GM12878 (cell line): ENCODE measurements around the gene TRIM25. TPM values are rescaled to one million over a fixed set of nuclear protein-coding genes. Genes with fewer than 3 reads are reported as not detected.

ENCODE experiments used
- ATAC-seq: fragments of 200-7000 bp; cut with Tn5 transposase; 3 replicates; pipeline ENCODE4 v1.9.1; 2020; ENCODE audit warnings: mild to moderate bottlenecking, moderate library complexity
- BruUV-seq: library from RNA; stranded (reverse); fragments of 400-500 nt; replicated peaks from 2 replicates; lab custom pipeline; 2021; lab: Mats Ljungman, UMichigan
- CTCF ChIA-PET: fragments of 300-600 bp; sonication (Branson Sonifier 250); formaldehyde crosslinking; extraction: SDS; loops from one replicate; lab custom pipeline; 2021; ENCODE audit warnings: inconsistent platforms; lab: Yijun Ruan, JAX
- POLR2A ChIA-PET: fragments of 350-600 bp; formaldehyde crosslinking; extraction: SDS; loops from one replicate; lab custom pipeline; 2021; ENCODE audit warnings: inconsistent platforms; lab: Charles Lee
- RAD21 ChIA-PET: fragments of 300-600 bp; sonication (Branson Sonifier 250); formaldehyde crosslinking; loops from one replicate; lab custom pipeline; 2023; ENCODE audit warnings: antibody characterized with exemption; ENCODE audit not compliant: unreplicated experiment; lab: Charles Lee
- SMC1A ChIA-PET: fragments of 300-600 bp; sonication (Branson Sonifier 250); formaldehyde crosslinking; loops from one replicate; lab custom pipeline; 2023; ENCODE audit not compliant: unreplicated experiment, uncharacterized antibody; lab: Charles Lee
- DNase-seq: peaks from one replicate; pipeline ENCODE4 v3.0.0-alpha.2; 2011; ENCODE audit warnings: low read depth, low spot score
- FAIRE-seq: peaks from 3 replicates; lab custom pipeline; 2011; peaks lifted over from hg19 to GRCh38; lab: Jason Lieb, UNC
- H2AFZ ChIP-seq: 2 replicates; pipeline ENCODE4 v1.6.0; 2011; ENCODE audit warnings: low read depth, low read length, control low read depth; ENCODE audit not compliant: control insufficient read depth
- H3K27ac ChIP-seq: 2 replicates; pipeline ENCODE4 v1.5.1; 2011; ENCODE audit warnings: control low read depth; ENCODE audit not compliant: control insufficient read depth, insufficient read depth
- H3K27me3 ChIP-seq, 2 experiments: replicated peaks in 1 of 2; 2 replicates each; pipeline versions ENCODE4 v1.6.0 to v1.6.1; 2011; ENCODE audit warnings: low read length in 1 of 2; ENCODE audit not compliant: control insufficient read depth in 2 of 2, insufficient read depth in 2 of 2
- H3K36me3 ChIP-seq, 2 experiments: 2 replicates each; pipeline ENCODE4 v1.5.1; 2011; ENCODE audit warnings: low read length in 1 of 2; ENCODE audit not compliant: control insufficient read depth in 2 of 2, insufficient read depth in 2 of 2
- H3K4me1 ChIP-seq: 2 replicates; pipeline ENCODE4 v1.6.1; 2011; ENCODE audit warnings: mild to moderate bottlenecking, low read length, moderate library complexity, mixed read lengths; ENCODE audit not compliant: control insufficient read depth, insufficient read depth
- H3K4me2 ChIP-seq: 2 replicates; pipeline ENCODE4 v1.6.0; 2011; ENCODE audit warnings: control low read depth; ENCODE audit not compliant: control insufficient read depth, insufficient read depth
- H3K4me3 ChIP-seq: fragments of 200-600 bp; sonication (generic); 2 replicates; pipeline ENCODE4 v1.5.1; 2016
- H3K79me2 ChIP-seq: 2 replicates; pipeline ENCODE4 v1.6.0; 2011; ENCODE audit warnings: low read length; ENCODE audit not compliant: control insufficient read depth, insufficient read depth
- H3K9ac ChIP-seq: 2 replicates; pipeline ENCODE4 v1.8.0; 2011; ENCODE audit warnings: low read length, control low read depth, mixed read lengths; ENCODE audit not compliant: control insufficient read depth, insufficient read depth
- H3K9me3 ChIP-seq: replicated peaks from 3 replicates; pipeline ENCODE4 v1.5.1; 2011; ENCODE audit warnings: mild to moderate bottlenecking, low read length; ENCODE audit not compliant: control insufficient read depth, insufficient read depth
- H4K20me1 ChIP-seq: 2 replicates; pipeline ENCODE4 v1.6.0; 2011; ENCODE audit not compliant: control insufficient read depth, insufficient read depth
- ASH2L ChIP-seq: fragments of 300-600, 200-600 bp; sonication (generic); IDR thresholded peaks from 2 replicates; pipeline ENCODE4 v1.6.1; 2017; ENCODE audit warnings: low read depth, mild to moderate bottlenecking, borderline replicate concordance
- BACH1 ChIP-seq: fragments of 450-650 bp; IDR thresholded peaks from 2 replicates; pipeline ENCODE4 v1.6.1; 2017; ENCODE audit warnings: mild to moderate bottlenecking, borderline replicate concordance
- NFXL1 ChIP-seq: fragments of 450-650 bp; IDR thresholded peaks from 2 replicates; pipeline ENCODE4 v1.6.1; 2017; ENCODE audit warnings: antibody characterized with exemption, mild to moderate bottlenecking, borderline replicate concordance
- PKNOX1 ChIP-seq: fragments of 450-650 bp; IDR thresholded peaks from 2 replicates; pipeline ENCODE4 v1.6.1; 2016; ENCODE audit warnings: mild to moderate bottlenecking
- SIX5 ChIP-seq: IDR thresholded peaks from 2 replicates; pipeline ENCODE4 v1.6.1; 2011; ENCODE audit warnings: mild to moderate bottlenecking, low read depth, low read length, moderate library complexity; ENCODE audit not compliant: severe bottlenecking
- WGBS: methylation state at CpG from one replicate; pipeline ENCODE4 v1.1.6; 2016; ENCODE audit warnings: low lambda C conversion rate; ENCODE audit not compliant: insufficient replicate concordance, insufficient coverage; ENCODE audit errors: missing lambda C conversion rate; 5-methylcytosine and 5-hydroxymethylcytosine counted together
- in situ Hi-C: fragments of 300-500 bp; cut with MboI; formaldehyde crosslinking; loops from 9 replicates; pipeline ENCODE4 v1.14.3; 2018; ENCODE audit warnings: mixed read lengths
- intact Hi-C: fragments of 100-400 bp; cut with micrococcal nuclease; formaldehyde crosslinking; loops from one replicate; pipeline ENCODE4 v1.14.2; 2022; ENCODE audit not compliant: unreplicated experiment
- polyA plus RNA-seq, 11 experiments: library from polyadenylated mRNA; depleted of rRNA in 4 of 11; unstranded in 6 of 11; stranded (reverse) in 5 of 11; fragments of >200 nt; fragmentation: Nextera tagmentation in 4 of 11; fragmentation: Illumina TruSeq in 1 of 11; extraction: Ambion mirVana in 4 of 11; extraction: Trizol in 1 of 11; gene quantifications; 1 replicate in 1 of 11; 2 replicates in 10 of 11; pipeline versions ENCODE4 v1.2.1 to v1.2.3, GENCODE V29; 2011 to 2016; ENCODE audit warnings: inconsistent platforms in 2 of 11, missing spikeins in 2 of 11, low read depth in 1 of 11
- total RNA-seq, 4 experiments: library from RNA; depleted of rRNA in 3 of 4; stranded (reverse); fragments of >200 nt in 3 of 4; fragmentation: Illumina TruSeq in 1 of 4; extraction: Trizol in 1 of 4; gene quantifications; 2 replicates each; pipeline versions ENCODE4 v1.2.1 to v1.2.3, GENCODE V29; 2013 to 2021

Gene TRIM25
- total and polyA plus RNA-seq, 10 of the 15 experiments (the other 5 are each of a cell fraction or from before 2014, with no cell fraction given) = 10.5 to 123 (median 51.3) TPM

- ChIA-PET SMC1A (interaction anchor here (0.6 to 1.7 kb wide), 2 partner anchors 13 to 102 kb away, joined by 4 to 5 read pairs; no protein-coding TSS in a partner anchor), CTCF (interaction anchor here (1.0 to 1.5 kb wide), 2 partner anchors 20 to 100 kb away, joined by 4 read pairs; no protein-coding TSS in a partner anchor), POLR2A (no interaction called here), RAD21 (no interaction called here)
- DNase-seq = no peak
- intact Hi-C loops (no loop called here), in situ Hi-C loops (no loop called here)
- H3K27me3 ChIP-seq = no peaks in the 10 kb centered on the region
- TF ChIP-seq BACH1 (no peak), ASH2L (no peak), SIX5 (no peak)
- H3K4me1 ChIP-seq = peaks cover 11% of the 10 kb centered on the region
- no peaks in the 10 kb centered on the region; the same call in 2 of the 3 replicates for H3K9me3 ChIP-seq
- no peak overlapping the region for H3K4me3 ChIP-seq
- peaks cover 3% of the 10 kb centered on the region for H3K79me2 ChIP-seq
- no TSS peak for BruUV-seq
- H3K36me3 ChIP-seq = no peaks in the 10 kb centered on the region
- no peak overlapping the region for H2AFZ ChIP-seq
- FAIRE-seq = no peak
- 50% methylated on average over 1 of the region's 1 CpG for WGBS
- no peaks in the 10 kb centered on the region for H4K20me1 ChIP-seq
- no peak overlapping the region for H3K27ac ChIP-seq
- H3K9ac ChIP-seq = no peak overlapping the region
- H3K4me2 ChIP-seq = no peak overlapping the region
- no peak for ATAC-seq
Measured at GRCh38 chr17:56919717-56920116, 5.9 kb upstream of the TRIM25 start.

- FAIRE-seq (no peak), ATAC-seq (no peak), DNase-seq (no peak)
- POLR2A ChIA-PET = no interaction called here
- no peaks in the 10 kb centered on the region for H3K36me3 ChIP-seq
- H3K9me3 ChIP-seq = no peaks in the 10 kb centered on the region; the same call in 2 of the 3 replicates
- H3K27ac ChIP-seq = no peak overlapping the region
- SMC1A ChIA-PET = no interaction called here
- peaks cover 11% of the 10 kb centered on the region for H3K4me1 ChIP-seq
- in situ Hi-C loops (no loop called here), intact Hi-C loops (no loop called here)
- no peak overlapping the region for H3K4me3 ChIP-seq
- H4K20me1 ChIP-seq = no peaks in the 10 kb centered on the region
- peaks cover 11% of the 10 kb centered on the region for H3K79me2 ChIP-seq
- 89% methylated on average over 3 of the region's 3 CpGs for WGBS
- TF ChIP-seq NFXL1 (no peak), PKNOX1 (peak; percentile 34; the same call in 1 of the 2 replicates)
- no TSS peak for BruUV-seq
- no peak overlapping the region for H2AFZ ChIP-seq
- no peak overlapping the region for H3K4me2 ChIP-seq
- no peaks in the 10 kb centered on the region for H3K27me3 ChIP-seq
- RAD21 ChIA-PET = no interaction called here
- CTCF ChIA-PET = no interaction called here
- no peak overlapping the region for H3K9ac ChIP-seq
Measured at GRCh38 chr17:56918916-56919315, 5.1 kb upstream of the TRIM25 start.
